Measurements from ENCODE around the gene RPE65. TPM values are rescaled to one million over a fixed set of nuclear protein-coding genes. Genes with fewer than 3 reads are reported as not detected.

Gene RPE65
- total and polyA plus RNA-seq, 7 donors = 0.01 TPM; not detected in 6

DNA sequence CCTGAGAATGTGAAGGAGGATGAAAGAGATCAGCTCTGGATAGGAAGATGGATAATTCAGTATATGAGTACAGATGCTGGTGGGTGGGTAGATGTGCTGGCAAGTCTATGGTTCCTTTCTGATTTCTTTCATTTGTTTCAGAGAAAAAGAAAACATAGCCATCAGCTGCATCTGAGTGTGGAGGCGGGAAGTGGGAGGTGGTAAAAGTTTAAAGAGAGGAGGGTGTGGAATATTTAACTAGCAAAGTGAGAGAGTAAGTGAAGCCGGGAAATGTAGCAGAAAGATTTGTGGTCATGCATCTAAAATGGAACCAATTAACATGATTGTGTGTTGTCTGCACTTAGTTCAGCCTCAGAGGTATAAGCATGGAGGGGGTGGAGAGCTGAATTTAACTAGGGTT is 16.4 kb downstream of the RPE65 start:
- no peak overlapping the region for H3K4me3 ChIP-seq
- no peaks in the 10 kb centered on the region for H3K27me3 ChIP-seq
- WGBS, 2 donors = 28 to 64% methylated on average over 2 of the region's 2 CpGs
- H3K36me3 ChIP-seq = no peaks in the 10 kb centered on the region
- TF ChIP-seq POLR2AphosphoS5 (IDR thresholded peaks at IDR 0.05) (no peak), POLR2A (IDR thresholded peaks at IDR 0.05) (no peak), EP300 (IDR thresholded peaks at IDR 0.05) (no peak)
- TF ChIP-seq, protein P1, sequence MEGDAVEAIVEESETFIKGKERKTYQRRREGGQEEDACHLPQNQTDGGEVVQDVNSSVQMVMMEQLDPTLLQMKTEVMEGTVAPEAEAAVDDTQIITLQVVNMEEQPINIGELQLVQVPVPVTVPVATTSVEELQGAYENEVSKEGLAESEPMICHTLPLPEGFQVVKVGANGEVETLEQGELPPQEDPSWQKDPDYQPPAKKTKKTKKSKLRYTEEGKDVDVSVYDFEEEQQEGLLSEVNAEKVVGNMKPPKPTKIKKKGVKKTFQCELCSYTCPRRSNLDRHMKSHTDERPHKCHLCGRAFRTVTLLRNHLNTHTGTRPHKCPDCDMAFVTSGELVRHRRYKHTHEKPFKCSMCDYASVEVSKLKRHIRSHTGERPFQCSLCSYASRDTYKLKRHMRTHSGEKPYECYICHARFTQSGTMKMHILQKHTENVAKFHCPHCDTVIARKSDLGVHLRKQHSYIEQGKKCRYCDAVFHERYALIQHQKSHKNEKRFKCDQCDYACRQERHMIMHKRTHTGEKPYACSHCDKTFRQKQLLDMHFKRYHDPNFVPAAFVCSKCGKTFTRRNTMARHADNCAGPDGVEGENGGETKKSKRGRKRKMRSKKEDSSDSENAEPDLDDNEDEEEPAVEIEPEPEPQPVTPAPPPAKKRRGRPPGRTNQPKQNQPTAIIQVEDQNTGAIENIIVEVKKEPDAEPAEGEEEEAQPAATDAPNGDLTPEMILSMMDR (IDR thresholded peaks at IDR 0.05) = no peak
- no peak for DNase-seq
- no peaks in the 10 kb centered on the region for H3K4me1 ChIP-seq
- no peak overlapping the region for H3K27ac ChIP-seq
- intact Hi-C loops (cut with DNase I) = no loop called here
- H3K9me3 ChIP-seq = no peaks in the 10 kb centered on the region

DNA sequence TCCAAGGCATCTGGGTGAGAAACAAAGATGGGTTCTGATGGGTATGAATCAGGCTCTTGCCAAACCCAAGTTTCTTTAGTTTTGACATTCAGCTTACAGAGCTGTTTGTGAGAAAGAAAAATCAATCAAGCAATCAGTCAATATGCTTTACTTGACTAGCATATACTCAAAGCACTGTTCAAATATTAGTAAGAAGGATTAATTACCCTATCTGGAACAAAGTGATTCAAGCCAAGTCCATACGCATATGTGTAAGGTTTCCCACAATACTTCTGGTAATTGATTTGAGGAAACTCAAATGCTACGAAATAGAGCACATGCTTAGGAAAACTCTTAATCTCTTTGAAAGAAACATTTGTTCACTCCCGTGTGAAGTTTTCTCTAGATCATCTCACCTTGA is 18.7 kb downstream of the RPE65 start:
- no peaks in the 10 kb centered on the region for H3K27me3 ChIP-seq
- H3K27ac ChIP-seq = no peak overlapping the region
- no peak for DNase-seq
- no peak overlapping the region for H3K4me3 ChIP-seq
- intact Hi-C loops (cut with DNase I) = no loop called here
- no peak for TF ChIP-seq EP300 (IDR thresholded peaks at IDR 0.05)
- no peak for TF ChIP-seq POLR2AphosphoS5 (IDR thresholded peaks at IDR 0.05)
- TF ChIP-seq, protein P1 (IDR thresholded peaks at IDR 0.05) = no peak
- no peak for TF ChIP-seq POLR2A (IDR thresholded peaks at IDR 0.05)
- H3K36me3 ChIP-seq = no peaks in the 10 kb centered on the region
- WGBS, 2 donors = 83 to 85% methylated on average over 3 of the region's 3 CpGs
- H3K4me1 ChIP-seq = no peaks in the 10 kb centered on the region
- H3K9me3 ChIP-seq = no peaks in the 10 kb centered on the region

DNA sequence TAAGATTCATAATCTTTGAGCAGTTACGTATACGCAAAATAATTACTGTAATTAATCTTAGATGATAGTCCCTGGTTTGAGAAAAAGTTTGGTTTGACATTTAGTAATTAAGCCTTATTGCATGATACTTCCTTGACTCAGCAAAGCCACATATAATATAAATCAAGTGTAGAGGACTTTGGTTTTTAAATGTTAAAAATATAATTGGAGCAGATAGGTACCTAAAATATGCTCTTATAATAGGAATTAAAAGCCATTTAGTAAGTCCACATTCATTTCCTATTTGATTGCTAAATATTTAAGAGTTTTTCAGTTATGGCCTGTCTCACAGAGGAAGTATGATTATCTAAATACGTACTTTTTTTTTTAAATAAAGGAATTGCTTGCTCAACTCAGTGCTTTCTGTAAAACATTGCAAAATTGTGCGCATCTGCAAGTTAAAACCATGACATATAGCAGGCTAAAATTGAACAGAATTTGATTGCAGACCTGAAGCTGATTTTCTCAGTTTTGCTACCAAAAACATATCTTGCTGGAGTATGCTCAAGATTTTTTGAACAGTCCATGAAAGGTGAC is 20.4 kb downstream of the RPE65 start:
- no peaks in the 10 kb centered on the region for H3K9me3 ChIP-seq
- no peaks in the 10 kb centered on the region for H3K27me3 ChIP-seq
- H3K4me3 ChIP-seq = no peak overlapping the region
- WGBS, 2 donors = 86 to 91% methylated on average over 4 of the region's 4 CpGs
- no peak for DNase-seq
- H3K36me3 ChIP-seq = no peaks in the 10 kb centered on the region
- TF ChIP-seq POLR2A (IDR thresholded peaks at IDR 0.05) (no peak), POLR2AphosphoS5 (IDR thresholded peaks at IDR 0.05) (no peak), EP300 (IDR thresholded peaks at IDR 0.05) (no peak)
- TF ChIP-seq, protein P1 (IDR thresholded peaks at IDR 0.05) = no peak
- no peak overlapping the region for H3K27ac ChIP-seq
- intact Hi-C loops (cut with DNase I) = no loop called here
- no peaks in the 10 kb centered on the region for H3K4me1 ChIP-seq

DNA sequence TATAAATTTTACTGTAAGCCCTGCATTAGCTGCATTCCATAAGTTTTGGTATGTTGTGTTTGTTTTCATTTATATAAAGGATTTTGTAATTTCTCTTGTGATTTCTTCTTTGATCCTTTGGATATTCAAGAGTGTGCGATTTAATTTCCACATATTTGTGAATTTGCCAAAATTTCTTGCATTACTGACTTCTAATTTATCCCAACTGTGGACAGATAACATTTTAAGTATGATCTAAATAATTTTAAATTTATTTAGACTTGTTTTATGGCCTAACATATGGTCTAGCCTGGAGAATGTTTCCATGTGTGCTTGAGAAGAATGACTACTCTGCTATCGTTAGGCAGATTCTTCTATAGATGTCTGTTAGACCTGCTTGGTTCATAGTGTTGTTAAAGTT is 23.2 kb downstream of the RPE65 start:
- Histone ChIP-seq H3K36me3 (no peaks in the 10 kb centered on the region), H3K4me3 (no peak overlapping the region), H3K27ac (no peak overlapping the region), H3K9me3 (no peaks in the 10 kb centered on the region), H3K27me3 (no peaks in the 10 kb centered on the region), H3K4me1 (no peaks in the 10 kb centered on the region)
- no peak for DNase-seq
- intact Hi-C loops (cut with DNase I) = no loop called here
- WGBS, 2 donors = 85% methylated on average over 2 of the region's 2 CpGs
- TF ChIP-seq, protein P1 (IDR thresholded peaks at IDR 0.05) = no peak
- no peak for TF ChIP-seq POLR2AphosphoS5 (IDR thresholded peaks at IDR 0.05)

DNA sequence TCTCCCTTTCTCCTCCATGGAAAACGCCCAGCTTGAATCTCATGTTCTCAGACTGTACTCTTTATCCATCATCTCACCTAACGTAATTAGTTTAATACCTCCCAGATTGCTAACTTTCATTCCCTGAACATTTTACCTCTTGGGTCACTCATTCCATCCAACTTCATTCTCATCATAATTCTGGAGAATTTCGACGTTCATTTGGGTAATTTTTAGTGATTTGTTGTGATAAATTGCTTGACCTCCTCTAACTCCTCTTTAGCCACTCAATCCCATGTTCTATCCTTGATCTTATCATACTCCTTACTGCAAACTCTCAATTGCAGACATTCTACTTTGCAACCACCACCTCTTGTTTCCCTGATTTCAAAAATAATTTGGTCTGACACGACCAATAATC is 28.4 kb downstream of the RPE65 start:
- WGBS, 2 donors = 81 to 85% methylated on average over 5 of the region's 5 CpGs
- Histone ChIP-seq H3K9me3 (no peaks in the 10 kb centered on the region), H3K4me3 (no peak overlapping the region), H3K36me3 (no peaks in the 10 kb centered on the region), H3K4me1 (no peaks in the 10 kb centered on the region), H3K27me3 (no peaks in the 10 kb centered on the region), H3K27ac (no peak overlapping the region)
- no peak for DNase-seq
- TF ChIP-seq POLR2A (IDR thresholded peaks at IDR 0.05) (no peak), EP300 (IDR thresholded peaks at IDR 0.05) (no peak), POLR2AphosphoS5 (IDR thresholded peaks at IDR 0.05) (no peak)
- TF ChIP-seq, protein P1 (IDR thresholded peaks at IDR 0.05) = no peak
- intact Hi-C loops (cut with DNase I) = no loop called here

Data from sigmoid colon (tissue), 7 donors.